Omental fat pad (tissue), 4 donors: Measurements from ENCODE around the gene DAZAP1. TPM values are rescaled to one million over a fixed set of nuclear protein-coding genes. Genes with fewer than 3 reads are reported as not detected.

Experiments
- ATAC-seq: fragments of 150-250 bp; one replicate; pipeline ENCODE4 v1.9.1; 2016; ENCODE audit warnings: mild to moderate bottlenecking, moderate library complexity; ENCODE audit not compliant: low FRiP score
- DNase-seq: peaks from one replicate; pipeline ENCODE4 v3.0.0-alpha.2; 2019; ENCODE audit warnings: low spot score
- total RNA-seq, 4 donors: library from RNA; depleted of rRNA; stranded (reverse); fragments of >200 nt; gene quantifications; one replicate each; pipeline ENCODE4 v1.1.0, GENCODE V29; 2016
- TF ChIP-seq, protein P1 (sequence below), 3 donors: fragments of 450-650 bp; IDR thresholded peaks; one replicate each; pipeline ENCODE4 v1.5.1; 2016 to 2017; ENCODE audit warnings: antibody characterized with exemption in 3 of 3, mild to moderate bottlenecking in 3 of 3, moderate library complexity in 2 of 3

The DAZAP1 gene
- total RNA-seq, 4 donors from 2014 or later = 47.3 to 55.7 (median 51.1) TPM

DNA sequence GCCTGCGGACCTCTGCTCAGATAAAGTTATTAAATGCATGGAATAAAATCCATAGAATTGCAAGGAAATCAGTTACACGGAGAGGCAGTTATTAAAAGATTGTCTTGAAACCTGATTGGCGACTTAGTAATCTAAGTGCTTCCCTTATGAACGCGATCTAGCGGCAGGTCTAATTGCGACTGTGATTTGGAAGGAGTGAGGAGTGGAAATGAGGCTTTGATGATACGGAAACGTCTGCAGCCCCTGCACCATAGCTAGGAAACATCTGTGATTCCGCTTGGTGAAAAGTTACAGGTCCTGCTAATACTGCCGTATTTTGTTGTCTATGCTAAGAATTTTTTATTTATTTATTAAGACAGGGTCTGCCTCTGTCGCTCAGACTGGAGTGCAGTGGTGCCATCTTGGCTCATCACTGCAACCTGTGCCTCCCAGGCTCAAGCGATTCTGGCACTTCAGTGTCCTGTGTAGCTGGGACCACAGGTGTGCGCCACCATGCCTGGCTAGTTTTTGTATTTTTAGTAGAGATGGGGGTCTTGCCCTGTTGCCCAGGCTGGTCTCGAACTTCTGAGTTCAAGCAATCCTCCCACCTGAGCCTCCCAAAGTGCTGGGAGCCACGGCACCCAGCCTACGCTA, 22.8 kb upstream of the DAZAP1 start:
- DNase-seq = no peak
- TF ChIP-seq, protein P1, sequence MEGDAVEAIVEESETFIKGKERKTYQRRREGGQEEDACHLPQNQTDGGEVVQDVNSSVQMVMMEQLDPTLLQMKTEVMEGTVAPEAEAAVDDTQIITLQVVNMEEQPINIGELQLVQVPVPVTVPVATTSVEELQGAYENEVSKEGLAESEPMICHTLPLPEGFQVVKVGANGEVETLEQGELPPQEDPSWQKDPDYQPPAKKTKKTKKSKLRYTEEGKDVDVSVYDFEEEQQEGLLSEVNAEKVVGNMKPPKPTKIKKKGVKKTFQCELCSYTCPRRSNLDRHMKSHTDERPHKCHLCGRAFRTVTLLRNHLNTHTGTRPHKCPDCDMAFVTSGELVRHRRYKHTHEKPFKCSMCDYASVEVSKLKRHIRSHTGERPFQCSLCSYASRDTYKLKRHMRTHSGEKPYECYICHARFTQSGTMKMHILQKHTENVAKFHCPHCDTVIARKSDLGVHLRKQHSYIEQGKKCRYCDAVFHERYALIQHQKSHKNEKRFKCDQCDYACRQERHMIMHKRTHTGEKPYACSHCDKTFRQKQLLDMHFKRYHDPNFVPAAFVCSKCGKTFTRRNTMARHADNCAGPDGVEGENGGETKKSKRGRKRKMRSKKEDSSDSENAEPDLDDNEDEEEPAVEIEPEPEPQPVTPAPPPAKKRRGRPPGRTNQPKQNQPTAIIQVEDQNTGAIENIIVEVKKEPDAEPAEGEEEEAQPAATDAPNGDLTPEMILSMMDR (IDR thresholded peaks at IDR 0.05) = no peak
- no peak for ATAC-seq

DNA sequence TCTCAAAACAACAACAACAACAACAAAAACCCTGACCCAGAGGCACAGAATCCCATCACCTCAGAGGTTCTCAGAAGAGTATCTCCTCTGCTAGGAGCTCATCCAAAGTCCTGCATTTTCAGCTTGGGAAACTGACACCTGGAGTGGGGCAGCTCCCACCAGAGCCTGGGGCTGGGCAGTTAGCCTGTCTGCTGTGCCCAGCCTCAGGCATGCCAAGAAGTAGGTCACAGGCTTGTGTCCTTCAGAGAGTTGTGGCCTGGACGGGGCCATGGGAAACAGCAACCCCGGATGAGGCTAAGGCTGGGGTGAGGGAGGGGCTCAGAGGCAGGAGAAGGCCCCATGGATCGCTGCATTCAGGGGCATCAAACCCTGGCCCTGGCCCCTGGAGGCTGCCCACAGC, 21.6 kb upstream of the DAZAP1 start:
- TF ChIP-seq, protein P1 (IDR thresholded peaks at IDR 0.05) = no peak
- ATAC-seq = no peak
- no peak for DNase-seq

DNA sequence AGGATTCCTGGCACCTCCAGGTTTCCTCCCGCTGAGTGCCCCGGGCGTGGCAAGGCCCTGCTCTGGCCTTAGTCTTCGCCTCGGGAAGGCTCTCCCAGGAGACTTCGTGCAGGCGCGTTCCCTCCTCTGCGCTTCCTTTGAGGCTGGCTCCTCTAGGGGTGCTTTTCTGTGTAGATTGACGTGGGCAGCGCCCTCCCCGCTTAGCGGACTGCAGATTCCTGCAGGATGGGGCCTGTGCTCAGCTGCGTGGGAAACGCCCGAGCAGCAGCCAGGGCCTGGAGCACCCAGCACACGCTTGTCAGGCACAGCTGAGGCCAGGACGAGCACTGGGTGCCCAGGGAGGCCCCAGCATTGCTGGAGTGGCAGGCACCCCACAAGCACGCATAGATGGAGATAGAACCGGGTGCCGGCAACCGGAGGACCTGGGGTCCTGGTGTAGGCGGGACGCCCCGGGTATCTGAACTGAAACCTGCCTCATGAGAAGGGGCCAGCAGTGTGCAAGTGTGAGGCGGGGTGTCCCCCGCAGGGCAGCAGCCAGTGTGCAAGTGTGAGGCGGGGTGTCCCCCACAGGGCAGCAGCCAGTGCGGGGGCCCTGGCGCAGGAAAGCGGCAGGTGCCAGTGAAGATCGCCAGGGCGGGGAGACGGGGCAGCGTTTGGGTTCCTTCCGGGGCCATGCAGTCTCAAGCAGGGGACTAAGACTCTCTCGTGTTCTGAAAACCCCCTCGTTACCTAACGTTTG, 20.3 kb upstream of the DAZAP1 start:
- no peak for DNase-seq
- TF ChIP-seq, protein P1 (IDR thresholded peaks at IDR 0.05) = no peak
- ATAC-seq = no peak

DNA sequence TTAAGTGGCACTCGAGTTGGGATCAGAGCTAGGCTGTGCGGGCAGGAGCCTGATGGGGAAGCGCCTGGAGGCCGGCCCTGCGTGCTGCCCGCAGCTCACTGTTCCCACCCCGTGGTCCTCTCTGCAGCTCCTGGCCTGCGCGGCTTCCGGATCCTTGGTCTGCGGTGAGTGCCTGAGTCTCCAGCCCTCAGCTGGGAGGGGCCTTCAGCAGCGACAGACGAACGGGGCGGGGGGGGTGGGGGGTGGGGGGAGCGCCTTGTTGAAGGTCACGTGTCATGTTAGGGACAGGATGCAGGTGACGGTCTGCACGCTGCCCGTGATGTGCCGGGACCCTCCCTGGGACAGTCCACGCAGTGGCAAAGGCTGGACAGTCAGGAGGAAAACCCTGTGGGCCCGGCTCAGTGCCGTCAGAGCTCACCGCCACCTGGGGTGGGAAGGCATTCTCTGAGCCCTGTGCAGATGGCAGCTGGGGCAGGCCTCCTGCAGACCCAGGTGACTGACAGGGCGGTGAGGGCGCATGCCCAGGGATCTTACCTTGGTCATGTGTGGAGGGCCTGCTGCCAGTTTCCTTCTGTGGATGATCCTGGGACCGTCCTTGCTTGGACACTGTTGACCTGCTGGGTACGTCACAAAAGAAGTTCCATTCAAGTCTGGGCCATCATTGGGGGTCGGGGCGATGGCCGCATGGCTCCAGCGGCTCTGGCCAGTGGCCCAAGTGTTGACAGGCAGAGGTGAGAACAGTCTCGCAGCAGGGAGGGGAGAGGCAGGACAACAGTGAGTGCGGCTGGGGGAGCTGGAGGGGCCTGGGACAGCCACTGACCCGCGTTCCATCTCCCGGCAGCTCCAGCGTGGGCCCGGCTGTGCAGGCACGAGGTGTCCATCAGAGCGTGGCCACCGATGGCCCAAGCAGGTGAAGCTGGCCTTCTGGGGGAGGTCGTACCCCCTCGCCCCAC, 19.4 kb upstream of the DAZAP1 start:
- DNase-seq = no peak
- TF ChIP-seq, protein P1 (IDR thresholded peaks at IDR 0.05) = no peak

DNA sequence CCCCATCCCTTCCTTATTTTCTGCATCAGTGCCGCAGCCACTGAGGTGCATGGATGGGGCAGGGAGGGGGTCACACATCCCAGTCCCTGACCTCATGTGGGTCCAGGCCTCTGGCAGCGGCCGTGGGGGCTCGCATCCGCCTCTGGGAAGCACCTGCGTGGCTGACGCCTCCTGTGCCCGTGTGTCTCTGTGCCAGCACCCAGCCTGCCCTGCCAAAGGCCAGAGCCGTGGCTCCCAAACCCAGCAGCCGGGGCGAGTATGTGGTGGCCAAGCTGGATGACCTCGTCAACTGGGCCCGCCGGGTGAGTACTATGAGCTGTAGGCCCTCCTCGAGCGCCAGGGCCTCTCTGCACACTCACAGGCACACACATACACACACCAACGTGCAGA, 18.8 kb upstream of the DAZAP1 start:
- TF ChIP-seq, protein P1 (IDR thresholded peaks at IDR 0.05) = no peak
- ATAC-seq (no peak), DNase-seq (no peak)

More for the DNA sequence above, 19.4 kb upstream of the DAZAP1 start:
- ATAC-seq = no peak

DNA sequence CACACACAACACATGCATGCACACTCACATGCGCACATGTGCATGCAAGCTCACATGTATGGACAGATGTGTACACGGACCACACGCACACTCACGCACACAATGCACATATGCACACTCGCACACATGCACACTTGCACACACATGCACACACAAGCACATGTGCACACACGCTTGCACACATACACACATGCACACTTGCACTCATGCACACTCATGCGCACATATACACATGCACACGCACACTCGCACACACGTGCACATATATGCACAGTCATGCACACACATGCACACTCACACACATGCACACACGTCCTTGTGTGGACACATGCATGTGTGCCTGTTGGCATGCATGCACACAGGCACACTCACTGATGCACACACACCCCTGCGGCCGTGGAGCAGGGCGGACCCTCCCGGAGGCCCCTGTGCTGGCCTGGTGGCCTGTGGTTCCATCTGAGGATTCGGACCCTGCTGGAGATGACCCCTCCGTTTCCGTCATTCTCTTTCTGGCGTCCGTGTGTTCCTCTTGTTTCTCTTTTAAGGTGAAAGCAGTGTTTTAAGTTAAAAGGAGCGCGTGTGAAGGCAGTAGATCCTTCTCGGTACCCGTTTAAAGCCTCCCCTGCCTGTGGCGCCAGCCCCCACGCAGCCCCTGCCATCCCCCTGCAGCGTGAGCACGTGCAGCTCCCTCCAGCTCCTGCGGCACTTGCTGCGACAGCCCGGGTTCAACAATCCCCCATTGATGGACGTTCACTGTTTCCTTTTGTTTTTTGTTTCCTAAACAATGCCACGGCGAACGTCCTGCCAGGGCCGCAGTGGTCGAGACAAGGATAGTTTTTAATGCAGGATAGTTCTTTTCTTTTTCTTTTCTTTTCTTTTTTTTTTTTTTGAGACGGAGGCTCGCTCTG, 18.1 kb upstream of the DAZAP1 start:
- ATAC-seq = no peak
- TF ChIP-seq, protein P1 (IDR thresholded peaks at IDR 0.05) = no peak
- DNase-seq = no peak
